Adrenal gland (tissue), 5 donors: ENCODE results near the gene GMPPA.

ENCODE experiments used
- POLR2A ChIP-seq, 2 donors: fragments of 450-650 bp; IDR thresholded peaks; one replicate each; pipeline ENCODE4 v1.6.1; 2017; ENCODE audit warnings: antibody characterized with exemption in 2 of 2, mild to moderate bottlenecking in 2 of 2, moderate library complexity in 1 of 2
- TF ChIP-seq, protein P1 (sequence below), 6 experiments: fragments of 450-650 bp in 4 of 6; fragments of 200-600 bp in 2 of 6; sonication (generic) in 1 of 6; IDR thresholded peaks; 1 replicate in 5 of 6; 2 replicates in 1 of 6; pipeline versions ENCODE4 v1.5.1 to v1.8.0; 2016 to 2021; ENCODE audit warnings: antibody characterized with exemption in 6 of 6, mild to moderate bottlenecking in 2 of 6, moderate library complexity in 1 of 6
- donor health status: DM: no; HTN: no; CAD: no.

DNA sequence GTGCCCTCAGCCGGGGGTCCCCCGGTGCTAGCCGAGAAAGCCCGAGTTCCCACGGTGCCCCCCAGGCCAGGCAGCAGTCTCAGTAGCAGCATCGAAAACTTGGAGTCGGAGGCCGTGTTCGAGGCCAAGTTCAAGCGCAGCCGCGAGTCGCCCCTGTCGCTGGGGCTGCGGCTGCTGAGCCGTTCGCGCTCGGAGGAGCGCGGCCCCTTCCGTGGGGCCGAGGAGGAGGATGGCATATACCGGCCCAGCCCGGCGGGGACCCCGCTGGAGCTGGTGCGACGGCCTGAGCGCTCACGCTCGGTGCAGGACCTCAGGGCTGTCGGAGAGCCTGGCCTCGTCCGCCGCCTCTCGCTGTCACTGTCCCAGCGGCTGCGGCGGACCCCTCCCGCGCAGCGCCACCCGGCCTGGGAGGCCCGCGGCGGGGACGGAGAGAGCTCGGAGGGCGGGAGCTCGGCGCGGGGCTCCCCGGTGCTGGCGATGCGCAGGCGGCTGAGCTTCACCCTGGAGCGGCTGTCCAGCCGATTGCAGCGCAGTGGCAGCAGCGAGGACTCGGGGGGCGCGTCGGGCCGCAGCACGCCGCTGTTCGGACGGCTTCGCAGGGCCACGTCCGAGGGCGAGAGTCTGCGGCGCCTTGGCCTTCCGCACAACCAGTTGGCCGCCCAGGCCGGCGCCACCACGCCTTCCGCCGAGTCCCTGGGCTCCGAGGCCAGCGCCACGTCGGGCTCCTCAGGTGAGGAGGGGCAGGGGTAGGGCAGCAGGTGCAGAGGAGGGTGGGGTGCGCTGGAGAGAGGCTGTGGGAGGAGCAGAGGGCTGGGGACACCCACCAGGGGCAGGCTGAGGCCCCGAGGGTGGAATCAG lies 14.1 kb upstream of the GMPPA start:
- TF ChIP-seq POLR2A (IDR thresholded peaks at IDR 0.05): no peak
- TF ChIP-seq, protein P1, sequence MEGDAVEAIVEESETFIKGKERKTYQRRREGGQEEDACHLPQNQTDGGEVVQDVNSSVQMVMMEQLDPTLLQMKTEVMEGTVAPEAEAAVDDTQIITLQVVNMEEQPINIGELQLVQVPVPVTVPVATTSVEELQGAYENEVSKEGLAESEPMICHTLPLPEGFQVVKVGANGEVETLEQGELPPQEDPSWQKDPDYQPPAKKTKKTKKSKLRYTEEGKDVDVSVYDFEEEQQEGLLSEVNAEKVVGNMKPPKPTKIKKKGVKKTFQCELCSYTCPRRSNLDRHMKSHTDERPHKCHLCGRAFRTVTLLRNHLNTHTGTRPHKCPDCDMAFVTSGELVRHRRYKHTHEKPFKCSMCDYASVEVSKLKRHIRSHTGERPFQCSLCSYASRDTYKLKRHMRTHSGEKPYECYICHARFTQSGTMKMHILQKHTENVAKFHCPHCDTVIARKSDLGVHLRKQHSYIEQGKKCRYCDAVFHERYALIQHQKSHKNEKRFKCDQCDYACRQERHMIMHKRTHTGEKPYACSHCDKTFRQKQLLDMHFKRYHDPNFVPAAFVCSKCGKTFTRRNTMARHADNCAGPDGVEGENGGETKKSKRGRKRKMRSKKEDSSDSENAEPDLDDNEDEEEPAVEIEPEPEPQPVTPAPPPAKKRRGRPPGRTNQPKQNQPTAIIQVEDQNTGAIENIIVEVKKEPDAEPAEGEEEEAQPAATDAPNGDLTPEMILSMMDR (IDR thresholded peaks at IDR 0.05): no peak
